Fibroblast of lung (primary cell): Measurements from ENCODE around the gene RABGAP1. TPM values are rescaled to one million over a fixed set of nuclear protein-coding genes. Genes with fewer than 3 reads are reported as not detected.

ENCODE experiments used
- DNase-seq, 2 donors: peaks; one replicate each; pipeline versions ENCODE4 v3.0.0 to v3.0.0-alpha.2; 2010; ENCODE audit warnings: low read depth in 2 of 2
- H2AFZ ChIP-seq: 2 replicates; pipeline ENCODE4 v1.5.1; 2012; ENCODE audit warnings: low read length, control low read depth, inconsistent platforms
- H3K27ac ChIP-seq: 2 replicates; pipeline ENCODE4 v1.5.1; 2011; ENCODE audit warnings: low read length, control low read depth; ENCODE audit not compliant: insufficient read depth
- H3K27me3 ChIP-seq: 2 replicates; pipeline ENCODE4 v1.5.1; 2011; ENCODE audit warnings: mild to moderate bottlenecking, low read length; ENCODE audit not compliant: control insufficient read depth, insufficient read depth
- H3K36me3 ChIP-seq: 2 replicates; pipeline ENCODE4 v1.5.1; 2011; ENCODE audit warnings: low read length; ENCODE audit not compliant: control insufficient read depth, insufficient read depth
- H3K4me1 ChIP-seq: 2 replicates; pipeline ENCODE4 v1.5.1; 2011; ENCODE audit warnings: low read length; ENCODE audit not compliant: control insufficient read depth, insufficient read depth; ENCODE audit errors: extremely low read depth
- H3K4me2 ChIP-seq: 2 replicates; pipeline ENCODE4 v1.5.1; 2011; ENCODE audit warnings: low read length, control low read depth; ENCODE audit not compliant: insufficient read depth; ENCODE audit errors: extremely low read depth
- H3K4me3 ChIP-seq, 4 experiments: fragments of 200-600 bp in 1 of 4; sonication (generic) in 1 of 4; replicated peaks in 1 of 4; 2 replicates each; pipeline ENCODE4 v1.5.1; 2011 to 2016; ENCODE audit warnings: low read length in 4 of 4, low read depth in 3 of 4, mild to moderate bottlenecking in 3 of 4, control low read depth in 2 of 4, inconsistent platforms in 1 of 4, mixed read lengths in 1 of 4; ENCODE audit not compliant: insufficient read depth in 1 of 4; ENCODE audit errors: control extremely low read depth in 1 of 4
- H3K79me2 ChIP-seq: 2 replicates; pipeline ENCODE4 v1.5.1; 2012; ENCODE audit warnings: mild to moderate bottlenecking, low read length, inconsistent platforms; ENCODE audit not compliant: control insufficient read depth, insufficient read depth
- H3K9ac ChIP-seq: 2 replicates; pipeline ENCODE4 v1.5.1; 2011; ENCODE audit warnings: mild to moderate bottlenecking, low read length, control low read depth; ENCODE audit not compliant: insufficient read depth
- H3K9me3 ChIP-seq: 2 replicates; pipeline ENCODE4 v1.5.1; 2012; ENCODE audit warnings: low read depth, low read length; ENCODE audit not compliant: control insufficient read depth, insufficient read depth
- H4K20me1 ChIP-seq: 2 replicates; pipeline ENCODE4 v1.5.1; 2011; ENCODE audit warnings: low read length; ENCODE audit not compliant: control insufficient read depth, insufficient read depth; ENCODE audit errors: extremely low read depth
- CTCF ChIP-seq, 2 donors: IDR thresholded peaks in 1 of 2; conservative IDR thresholded peaks in 1 of 2; 1 replicate in 1 of 2; 2 replicates in 1 of 2; pipeline ENCODE4 v1.5.1; 2011 to 2012; ENCODE audit warnings: low read length in 2 of 2, control low read depth in 1 of 2, inconsistent platforms in 1 of 2, low read depth in 1 of 2, mild to moderate bottlenecking in 1 of 2
- EZH2 ChIP-seq: IDR thresholded peaks from 2 replicates; pipeline ENCODE4 v1.5.1; 2012; ENCODE audit warnings: low read length, control low read depth, mild to moderate bottlenecking; ENCODE audit errors: missing control alignments
- polyA plus RNA-seq, 2 donors: library from polyadenylated mRNA; depleted of rRNA in 1 of 2; stranded (reverse) in 1 of 2; unstranded in 1 of 2; fragments of >200 nt; gene quantifications; 2 replicates each; pipeline ENCODE4 v1.2.1, GENCODE V29; 2011 to 2012; ENCODE audit warnings: missing spikeins in 1 of 2
- total RNA-seq: library from RNA; depleted of rRNA; stranded (reverse); fragments of >200 nt; gene quantifications from 2 replicates; pipeline ENCODE4 v1.2.1, GENCODE V29; 2014

The RABGAP1 gene
- total and polyA plus RNA-seq, 2 donors (not counting 1 experiment from before 2014, with no cell fraction given): 47.6 to 58.6 TPM

GRCh38 chr9:123020796-123021195 is 80.0 kb downstream of the RABGAP1 start:
- Histone ChIP-seq H4K20me1 (no peaks in the 10 kb centered on the region), H3K4me3 (no peak overlapping the region), H2AFZ (no peak overlapping the region), H3K4me1 (no peaks in the 10 kb centered on the region), H3K36me3 (peaks cover 3% of the 10 kb centered on the region), H3K9ac (no peak overlapping the region), H3K79me2 (no peaks in the 10 kb centered on the region), H3K27me3 (no peaks in the 10 kb centered on the region), H3K27ac (no peak overlapping the region), H3K4me2 (no peak overlapping the region), H3K9me3 (no peaks in the 10 kb centered on the region)
- TF ChIP-seq EZH2: no peak
- TF ChIP-seq CTCF (conservative IDR thresholded peaks at IDR 0.05 in 1 of 2, IDR thresholded peaks at IDR 0.05 in 1 of 2; ENCODE audit: low read depth in 1 of 2, low read length in 2 of 2): no peak
- DNase-seq: no peak

- Histone ChIP-seq H4K20me1 (no peaks in the 10 kb centered on the region), H3K9ac (no peak overlapping the region), H3K4me2 (no peak overlapping the region), H3K4me3 (no peak overlapping the region), H3K27me3 (no peaks in the 10 kb centered on the region), H3K4me1 (no peaks in the 10 kb centered on the region), H3K9me3 (no peaks in the 10 kb centered on the region), H3K27ac (no peak overlapping the region), H3K79me2 (no peaks in the 10 kb centered on the region), H2AFZ (no peak overlapping the region), H3K36me3 (no peaks in the 10 kb centered on the region)
- DNase-seq: no peak
- TF ChIP-seq CTCF (conservative IDR thresholded peaks at IDR 0.05 in 1 of 2, IDR thresholded peaks at IDR 0.05 in 1 of 2; ENCODE audit: low read depth in 1 of 2, low read length in 2 of 2): no peak
- no peak for TF ChIP-seq EZH2
Measured at GRCh38 chr9:123026425-123026824, 85.6 kb downstream of the RABGAP1 start.

- Histone ChIP-seq H3K9me3 (no peaks in the 10 kb centered on the region), H3K4me2 (no peak overlapping the region), H3K9ac (no peak overlapping the region), H3K36me3 (no peaks in the 10 kb centered on the region), H3K27me3 (no peaks in the 10 kb centered on the region), H4K20me1 (no peaks in the 10 kb centered on the region), H3K79me2 (no peaks in the 10 kb centered on the region), H3K27ac (no peak overlapping the region), H2AFZ (no peak overlapping the region), H3K4me1 (no peaks in the 10 kb centered on the region), H3K4me3 (no peak overlapping the region)
- DNase-seq: no peak
- TF ChIP-seq EZH2: no peak
- no peak for TF ChIP-seq CTCF (conservative IDR thresholded peaks at IDR 0.05 in 1 of 2, IDR thresholded peaks at IDR 0.05 in 1 of 2; ENCODE audit: low read depth in 1 of 2, low read length in 2 of 2)
Measured at GRCh38 chr9:123027517-123027916, 86.7 kb downstream of the RABGAP1 start.
